Epithelial cell of esophagus (primary cell): ENCODE measurements around the gene SMCHD1.
"Not testable (repeated sequence)": the region's sequence is repeated elsewhere in the genome, so short reads cannot be mapped to it uniquely, and the experiment has no call there.

Experiments used
- DNase-seq: peaks from one replicate; pipeline ENCODE4 v3.0.0; 2010; ENCODE audit warnings: low read depth
- H3K4me3 ChIP-seq: 2 replicates; pipeline ENCODE4 v1.5.1; 2011; ENCODE audit warnings: mild to moderate bottlenecking, low read length, control low read depth
- CTCF ChIP-seq: IDR thresholded peaks from 2 replicates; pipeline ENCODE4 v1.5.1; 2011; ENCODE audit warnings: low read depth, mild to moderate bottlenecking, low read length, control low read depth, inconsistent platforms; ENCODE audit not compliant: insufficient read depth; ENCODE audit errors: missing control alignments

SMCHD1 gene

DNA sequence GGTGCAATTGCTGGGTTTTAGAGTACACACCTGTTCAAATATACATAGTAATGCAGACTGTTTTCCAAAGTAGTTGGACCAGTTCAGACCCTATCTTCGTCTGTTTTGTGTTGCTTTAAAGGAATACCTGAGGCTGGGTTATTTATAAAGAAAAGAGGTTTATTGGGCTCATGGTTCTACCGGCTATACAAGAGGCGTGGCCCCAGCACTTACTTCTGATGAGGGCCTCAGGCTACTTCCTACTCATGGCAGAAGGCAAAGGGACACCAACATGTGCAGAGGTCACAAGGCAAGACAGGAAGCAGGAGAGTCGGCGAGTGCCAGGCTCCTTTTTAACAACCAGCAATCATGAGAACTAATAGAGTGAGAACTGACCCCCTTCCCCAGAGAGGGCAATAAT, 169.3 kb downstream of the SMCHD1 start:
- no peak for DNase-seq
- H3K4me3 ChIP-seq, result no peak overlapping the region
- no peak for TF ChIP-seq CTCF

GRCh38 chr18:2825613-2826175, 170.2 kb downstream of the SMCHD1 start:
- DNase-seq, result no peak
- H3K4me3 ChIP-seq, result no peak overlapping the region
- TF ChIP-seq CTCF, result no peak

DNA sequence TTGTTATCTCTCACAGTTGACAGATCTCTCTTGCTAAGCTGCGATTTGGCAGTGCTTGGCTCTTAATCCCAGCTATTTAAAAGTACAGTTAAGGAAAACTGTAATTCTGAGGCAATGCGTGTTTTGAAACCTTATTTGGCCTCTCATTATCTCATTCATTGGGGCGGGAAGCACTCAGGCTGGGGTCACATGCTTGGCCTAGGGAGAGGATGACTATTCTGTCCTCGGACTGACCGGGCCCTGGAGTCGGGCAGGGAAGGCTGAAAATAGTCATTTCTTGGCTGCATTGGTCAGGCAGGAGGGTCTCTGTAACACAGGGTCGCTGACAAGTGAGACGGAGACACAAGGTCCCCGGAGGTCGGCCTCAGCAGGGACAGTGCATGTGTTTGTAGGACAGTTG, 171.1 kb downstream of the SMCHD1 start:
- DNase-seq, result no peak
- no peak overlapping the region for H3K4me3 ChIP-seq
- no peak for TF ChIP-seq CTCF

DNA sequence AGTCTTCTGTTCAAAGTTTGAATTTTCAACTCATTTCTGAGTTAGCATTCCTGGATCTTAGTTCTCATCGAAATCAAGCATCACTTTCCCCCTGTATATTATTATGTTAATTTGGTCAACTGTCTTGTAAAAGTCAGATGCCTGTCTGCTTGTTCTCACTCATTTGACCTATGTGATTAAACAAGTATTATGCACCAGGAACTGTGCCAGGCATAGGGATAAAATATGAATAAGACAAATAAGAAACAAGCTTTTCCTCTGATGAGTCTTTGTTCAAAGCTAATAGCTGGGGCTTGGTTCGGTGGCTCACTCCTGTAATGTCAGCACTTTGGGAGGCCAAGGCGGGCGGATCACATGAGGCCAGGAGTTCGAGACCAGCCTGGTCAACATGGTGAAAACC, 171.5 kb downstream of the SMCHD1 start:
- DNase-seq, result no peak
- no peak for TF ChIP-seq CTCF
- H3K4me3 ChIP-seq, result no peak overlapping the region

GRCh38 chr18:2836118-2836517, 180.6 kb downstream of the SMCHD1 start:
- H3K4me3 ChIP-seq, DNase-seq: not testable (repeated sequence)

GRCh38 chr18:2837290-2837689, 181.8 kb downstream of the SMCHD1 start:
- H3K4me3 ChIP-seq, DNase-seq: not testable (repeated sequence)

GRCh38 chr18:2839202-2839601, 183.7 kb downstream of the SMCHD1 start:
- no peak overlapping the region for H3K4me3 ChIP-seq
- no peak for TF ChIP-seq CTCF
- no peak for DNase-seq

GRCh38 chr18:2840521-2840920, 185.0 kb downstream of the SMCHD1 start:
- H3K4me3 ChIP-seq, result no peak overlapping the region
- TF ChIP-seq CTCF, result no peak
- no peak for DNase-seq
